Thyroid gland (tissue), 4 donors: Measurements from ENCODE around the gene RUVBL1.
A peak's percentile ranks its signal among the peaks of the same experiment; 100 is the strongest.

Source experiments
- POLR2A ChIP-seq, 2 donors: fragments of 450-650 bp; IDR thresholded peaks; one replicate each; pipeline ENCODE4 v1.6.1; 2017; ENCODE audit warnings: antibody characterized with exemption in 2 of 2, mild to moderate bottlenecking in 2 of 2, moderate library complexity in 1 of 2
- TF ChIP-seq, protein P1 (sequence below), 6 experiments: fragments of 200-600 bp in 3 of 6; fragments of 450-650 bp in 3 of 6; sonication (generic) in 3 of 6; IDR thresholded peaks; one replicate each; pipeline ENCODE4 v1.5.1; 2016 to 2019; ENCODE audit warnings: antibody characterized with exemption in 6 of 6, mild to moderate bottlenecking in 2 of 6, inconsistent platforms in 1 of 6, moderate library complexity in 1 of 6

DNA sequence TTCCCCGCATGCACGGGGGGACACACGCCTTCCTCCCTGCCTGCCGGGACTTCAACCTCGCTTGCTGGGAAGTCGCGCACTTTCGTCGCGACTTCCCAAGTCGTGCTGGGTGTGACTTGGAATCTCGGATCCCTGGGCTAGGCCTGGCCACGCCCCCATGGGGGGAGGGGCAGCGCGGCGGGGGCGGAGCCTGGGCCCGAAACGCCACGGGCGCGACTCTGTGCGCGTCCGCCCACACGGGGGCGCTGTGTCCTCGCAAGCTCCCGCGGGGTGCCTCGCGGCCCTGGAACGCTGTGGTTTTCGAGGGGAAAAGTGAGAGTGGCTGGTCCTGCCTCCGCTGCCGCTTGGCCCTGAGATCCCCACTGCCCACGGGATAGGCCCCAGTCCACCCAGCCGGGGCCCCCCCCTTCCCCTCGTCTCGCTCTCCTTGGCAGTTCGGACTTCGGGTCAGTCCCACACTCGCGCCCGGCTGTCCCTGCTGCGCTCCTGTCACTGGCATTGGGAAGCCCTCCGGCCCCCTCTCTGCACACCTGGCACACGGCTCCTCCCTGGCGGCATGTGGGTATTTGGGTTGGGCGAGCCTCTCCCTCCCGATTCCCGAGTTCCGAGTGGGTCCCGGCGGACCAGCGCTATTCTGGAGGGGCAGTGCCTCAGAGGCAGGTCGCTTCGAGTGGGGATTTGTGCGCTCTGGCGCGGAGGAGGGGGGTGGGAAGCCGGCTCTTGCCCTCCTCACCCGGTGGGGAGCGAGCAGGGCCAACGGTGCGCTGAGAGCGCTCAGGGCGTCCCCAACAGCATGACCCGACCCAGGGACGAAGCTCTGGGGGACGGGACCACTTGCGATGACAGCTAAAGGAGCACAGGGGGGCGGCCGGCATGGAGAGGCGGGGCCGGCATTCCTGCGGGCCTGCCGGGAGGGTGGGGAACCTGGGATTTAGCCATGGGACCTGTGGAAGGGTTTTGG lies 47.8 kb downstream of the RUVBL1 start:
- TF ChIP-seq, protein P1, sequence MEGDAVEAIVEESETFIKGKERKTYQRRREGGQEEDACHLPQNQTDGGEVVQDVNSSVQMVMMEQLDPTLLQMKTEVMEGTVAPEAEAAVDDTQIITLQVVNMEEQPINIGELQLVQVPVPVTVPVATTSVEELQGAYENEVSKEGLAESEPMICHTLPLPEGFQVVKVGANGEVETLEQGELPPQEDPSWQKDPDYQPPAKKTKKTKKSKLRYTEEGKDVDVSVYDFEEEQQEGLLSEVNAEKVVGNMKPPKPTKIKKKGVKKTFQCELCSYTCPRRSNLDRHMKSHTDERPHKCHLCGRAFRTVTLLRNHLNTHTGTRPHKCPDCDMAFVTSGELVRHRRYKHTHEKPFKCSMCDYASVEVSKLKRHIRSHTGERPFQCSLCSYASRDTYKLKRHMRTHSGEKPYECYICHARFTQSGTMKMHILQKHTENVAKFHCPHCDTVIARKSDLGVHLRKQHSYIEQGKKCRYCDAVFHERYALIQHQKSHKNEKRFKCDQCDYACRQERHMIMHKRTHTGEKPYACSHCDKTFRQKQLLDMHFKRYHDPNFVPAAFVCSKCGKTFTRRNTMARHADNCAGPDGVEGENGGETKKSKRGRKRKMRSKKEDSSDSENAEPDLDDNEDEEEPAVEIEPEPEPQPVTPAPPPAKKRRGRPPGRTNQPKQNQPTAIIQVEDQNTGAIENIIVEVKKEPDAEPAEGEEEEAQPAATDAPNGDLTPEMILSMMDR (IDR thresholded peaks at IDR 0.05): peak; percentile 58 to 96 (median 86)
- peak in 1 of 2 donors; percentile 16 for TF ChIP-seq POLR2A (IDR thresholded peaks at IDR 0.05)
